DOHH2 (cell line): ENCODE measurements around the gene GPSM1.

Source experiments
- CTCF ChIP-seq: fragments of 200-600 bp; sonication (generic); IDR thresholded peaks from one replicate; pipeline ENCODE4 v1.5.1; 2014; ENCODE audit warnings: antibody characterized with exemption, mild to moderate bottlenecking, low read depth, low read length; ENCODE audit not compliant: poor library complexity, severe bottlenecking
- EZH2phosphoT487 ChIP-seq: fragments of 200-600 bp; sonication (generic); IDR thresholded peaks from 2 replicates; pipeline ENCODE4 v1.6.1; 2017; ENCODE audit warnings: borderline replicate concordance, mild to moderate bottlenecking, antibody characterized with exemption, low read length, moderate library complexity, mixed read lengths

DNA sequence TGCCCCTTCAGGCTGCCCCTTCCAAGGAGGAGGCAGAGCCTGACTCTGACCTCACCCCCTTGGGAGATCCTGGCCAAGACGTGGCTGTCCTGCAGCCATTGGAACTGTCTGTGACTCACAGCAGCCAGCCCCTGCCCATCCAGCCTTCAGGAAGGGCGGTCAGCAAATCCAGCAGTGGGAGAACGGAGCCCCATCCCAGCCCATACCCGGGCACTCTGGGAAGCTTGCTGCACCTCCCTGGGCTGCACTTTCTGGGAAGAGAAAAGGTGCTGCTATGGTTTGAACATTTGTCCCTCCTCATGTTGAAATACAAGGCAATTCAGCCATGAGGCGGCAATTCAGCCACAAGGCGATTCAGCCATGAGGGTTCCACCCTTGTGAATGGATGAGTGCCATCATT is 47.9 kb upstream of the GPSM1 start:
- TF ChIP-seq CTCF (no peak), EZH2phosphoT487 (no peak)
